IPS DF 19.7 (cell line): ENCODE data around the gene ENPP3.

Experiments
- DNase-seq: peaks from one replicate; pipeline ENCODE4 v3.0.0-alpha.2; 2013; ENCODE audit warnings: low read depth, low spot score

Gene ENPP3

GRCh38 chr6:131636880-131637792, at the start of gene ENPP3:
Gene ENPP3 (plus strand): TSS chr6:131637302. CDS start chr6:131637385, 83 bp downstream.
- DNase-seq = no peak

GRCh38 chr6:131587909-131588308, 49.2 kb upstream of the ENPP3 start:
- no peak for DNase-seq

GRCh38 chr6:131588643-131589042, 48.5 kb upstream of the ENPP3 start:
- no peak for DNase-seq

- no peak for DNase-seq
Measured at GRCh38 chr6:131592935-131593334, 44.2 kb upstream of the ENPP3 start.

- no peak for DNase-seq
Measured at GRCh38 chr6:131594074-131594473, 43.0 kb upstream of the ENPP3 start.

GRCh38 chr6:131597446-131597845, 39.7 kb upstream of the ENPP3 start:
- no peak for DNase-seq

GRCh38 chr6:131600716-131601115, 36.4 kb upstream of the ENPP3 start:
- DNase-seq = no peak

- no peak for DNase-seq
Measured at GRCh38 chr6:131602781-131603312, 34.3 kb upstream of the ENPP3 start.

GRCh38 chr6:131613296-131613925, 23.7 kb upstream of the ENPP3 start:
- DNase-seq = no peak

GRCh38 chr6:131615275-131615674, 21.8 kb upstream of the ENPP3 start:
- DNase-seq = no peak

- peak; percentile 90 for DNase-seq
Measured at GRCh38 chr6:131627724-131628682, 9.1 kb upstream of the ENPP3 start, which contains the start of gene MED23. Gene MED23 (minus strand): TSS chr6:131628242. CDS start chr6:131628049, 193 bp downstream.

- DNase-seq = no peak
Measured at GRCh38 chr6:131628726-131629125, 8.4 kb upstream of the ENPP3 start.

- no peak for DNase-seq
Measured at GRCh38 chr6:131629651-131630050, 7.5 kb upstream of the ENPP3 start.

GRCh38 chr6:131631625-131632289, 5.3 kb upstream of the ENPP3 start:
- no peak for DNase-seq

GRCh38 chr6:131635384-131636340, 1.4 kb upstream of the ENPP3 start:
- DNase-seq = no peak

- no peak for DNase-seq
Measured at GRCh38 chr6:131638013-131638412, 911 bp downstream of the ENPP3 start.

- no peak for DNase-seq
Measured at GRCh38 chr6:131640100-131640499, 3.0 kb downstream of the ENPP3 start.

- DNase-seq = no peak
Measured at GRCh38 chr6:131640576-131640975, 3.5 kb downstream of the ENPP3 start.

GRCh38 chr6:131641554-131641953, 4.5 kb downstream of the ENPP3 start:
- DNase-seq = no peak

GRCh38 chr6:131642565-131642964, 5.5 kb downstream of the ENPP3 start:
- no peak for DNase-seq
